GM21737 (cell line): ENCODE results near the gene DDX27.
"Not testable (repeated sequence)": the region's sequence is repeated elsewhere in the genome, so short reads cannot be mapped to it uniquely, and the experiment has no call there.

Experiments
- ATAC-seq: cut with Tn5 transposase; IDR thresholded peaks from one replicate; pipeline ENCODE4 v1.9.1; 2021; ENCODE audit warnings: mild to moderate bottlenecking, moderate library complexity; ENCODE audit not compliant: unreplicated experiment

DDX27 gene, protein sequence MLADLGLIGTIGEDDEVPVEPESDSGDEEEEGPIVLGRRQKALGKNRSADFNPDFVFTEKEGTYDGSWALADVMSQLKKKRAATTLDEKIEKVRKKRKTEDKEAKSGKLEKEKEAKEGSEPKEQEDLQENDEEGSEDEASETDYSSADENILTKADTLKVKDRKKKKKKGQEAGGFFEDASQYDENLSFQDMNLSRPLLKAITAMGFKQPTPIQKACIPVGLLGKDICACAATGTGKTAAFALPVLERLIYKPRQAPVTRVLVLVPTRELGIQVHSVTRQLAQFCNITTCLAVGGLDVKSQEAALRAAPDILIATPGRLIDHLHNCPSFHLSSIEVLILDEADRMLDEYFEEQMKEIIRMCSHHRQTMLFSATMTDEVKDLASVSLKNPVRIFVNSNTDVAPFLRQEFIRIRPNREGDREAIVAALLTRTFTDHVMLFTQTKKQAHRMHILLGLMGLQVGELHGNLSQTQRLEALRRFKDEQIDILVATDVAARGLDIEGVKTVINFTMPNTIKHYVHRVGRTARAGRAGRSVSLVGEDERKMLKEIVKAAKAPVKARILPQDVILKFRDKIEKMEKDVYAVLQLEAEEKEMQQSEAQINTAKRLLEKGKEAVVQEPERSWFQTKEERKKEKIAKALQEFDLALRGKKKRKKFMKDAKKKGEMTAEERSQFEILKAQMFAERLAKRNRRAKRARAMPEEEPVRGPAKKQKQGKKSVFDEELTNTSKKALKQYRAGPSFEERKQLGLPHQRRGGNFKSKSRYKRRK

GRCh38 chr20:49219091-49219923 is at the start of gene DDX27:
Gene DDX27, plus strand, starts transcription at chr20:49219416. Its CDS starts 33 bp downstream, at chr20:49219449.
- peak; percentile 82 for ATAC-seq

GRCh38 chr20:49169547-49169946 is 49.7 kb upstream of the DDX27 start:
- ATAC-seq: no peak

GRCh38 chr20:49170714-49171113 is 48.5 kb upstream of the DDX27 start:
- ATAC-seq: no peak

DNA sequence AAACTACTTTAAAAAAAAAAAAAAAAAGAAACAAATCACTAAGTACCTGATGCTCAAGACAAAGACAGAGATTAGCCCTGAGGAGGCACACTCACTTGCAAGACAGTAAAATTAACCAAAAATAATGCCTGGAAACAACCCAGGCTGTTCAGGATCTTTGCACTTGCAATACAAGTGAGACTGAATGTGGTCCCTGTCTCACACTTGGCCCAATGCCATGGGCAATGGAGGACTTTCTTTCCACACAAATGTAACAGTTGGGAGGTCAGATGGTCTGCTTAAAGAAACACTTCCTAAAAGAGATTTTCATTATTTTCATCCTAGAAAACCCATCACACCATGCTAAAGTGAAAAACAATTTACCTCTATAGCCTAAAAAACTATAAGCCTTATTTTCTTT is 47.3 kb upstream of the DDX27 start:
- ATAC-seq: no peak

DNA sequence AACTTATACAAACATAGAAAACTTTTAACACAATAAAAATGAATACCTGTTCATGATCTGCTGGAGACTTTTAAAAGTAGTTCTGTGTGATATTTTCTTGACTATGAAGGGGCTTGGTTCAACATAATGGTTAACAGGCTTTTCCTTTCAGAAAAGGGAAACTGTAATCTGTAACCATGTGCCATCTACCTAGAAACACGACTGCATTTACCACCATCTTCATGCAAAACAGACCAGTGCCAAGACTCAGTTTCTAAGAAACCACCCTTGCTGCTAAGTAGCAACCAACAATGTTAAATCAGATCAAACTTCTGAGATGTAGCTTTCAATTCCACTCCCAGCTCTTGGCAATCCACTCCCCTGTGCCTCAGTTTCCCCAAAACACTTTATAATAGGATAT is 46.8 kb upstream of the DDX27 start:
- ATAC-seq: no peak

- ATAC-seq: no peak
These were observed 45.0 kb upstream of the DDX27 start for GRCh38 chr20:49174183-49174582.

GRCh38 chr20:49179368-49180277 is 39.6 kb upstream of the DDX27 start:
- peak; percentile 51 for ATAC-seq

- ATAC-seq: no peak
These were observed 37.8 kb upstream of the DDX27 start for GRCh38 chr20:49181265-49181877.

- no peak for ATAC-seq
These were observed 35.8 kb upstream of the DDX27 start for GRCh38 chr20:49183444-49183843.

DNA sequence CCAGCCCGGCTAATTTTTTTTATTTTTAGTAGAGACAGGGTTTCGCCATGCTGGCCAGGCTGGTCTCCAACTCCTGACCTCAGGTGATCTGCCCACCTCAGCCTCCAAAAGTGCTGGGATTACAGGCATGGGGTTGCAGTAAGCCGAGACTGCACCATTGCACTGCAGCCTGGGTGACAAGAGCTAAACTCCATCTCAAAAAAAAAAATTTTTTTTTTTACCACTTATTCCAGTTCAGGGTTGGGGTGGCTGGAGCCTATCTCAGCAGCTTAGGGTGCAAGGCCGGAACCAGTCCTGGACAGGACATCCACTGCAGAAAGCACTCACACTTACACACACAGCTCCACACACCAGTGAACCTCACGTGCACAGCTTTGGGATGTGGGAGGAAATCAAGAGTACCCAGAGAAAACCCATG is 35.1 kb upstream of the DDX27 start:
- ATAC-seq: not testable (repeated sequence)

GRCh38 chr20:49184691-49185070 is 34.5 kb upstream of the DDX27 start:
- no peak for ATAC-seq

GRCh38 chr20:49185071-49185761 is 34.0 kb upstream of the DDX27 start:
- no peak for ATAC-seq

GRCh38 chr20:49186535-49187329 is 32.5 kb upstream of the DDX27 start:
- no peak for ATAC-seq

GRCh38 chr20:49187330-49187850 is 31.8 kb upstream of the DDX27 start:
- ATAC-seq: no peak

- ATAC-seq: peak; percentile 90
These were observed 31.2 kb upstream of the DDX27 start, which contains the start of gene STAU1 for GRCh38 chr20:49187851-49188641. Gene STAU1, minus strand, starts transcription at chr20:49188334. Its CDS starts 22,133 bp downstream, at chr20:49166201.

- not testable (repeated sequence) for ATAC-seq
These were observed 26.2 kb upstream of the DDX27 start for GRCh38 chr20:49192944-49193518.
